Panc1 (cell line): ENCODE measurements around the gene FEN1. TPM values are rescaled to one million over a fixed set of nuclear protein-coding genes. Genes with fewer than 3 reads are reported as not detected.
A peak's percentile ranks its signal among the peaks of the same experiment; 100 is the strongest.

Experiments used
- ATAC-seq: fragments of 200-7000 bp; cut with Tn5 transposase; 2 replicates; pipeline ENCODE4 v1.9.1; 2020; ENCODE audit warnings: mild to moderate bottlenecking, moderate library complexity
- BruUV-seq: library from RNA; stranded (reverse); fragments of 400-500 nt; replicated peaks from 2 replicates; lab custom pipeline; 2021; lab: Mats Ljungman, UMichigan
- CTCF ChIA-PET: fragments of 300-600 bp; sonication (Branson Sonifier 250); formaldehyde crosslinking; loops from one replicate; lab custom pipeline; 2022; ENCODE audit warnings: antibody characterized with exemption; lab: Charles Lee
- POLR2A ChIA-PET: fragments of 300-600 bp; sonication (Branson Sonifier 250); formaldehyde crosslinking; loops from one replicate; lab custom pipeline; 2022; ENCODE audit warnings: antibody characterized with exemption; lab: Charles Lee
- DNase-seq: peaks from one replicate; pipeline ENCODE4 v3.0.0-alpha.2; 2010; ENCODE audit warnings: low read depth, low spot score
- H3K27ac ChIP-seq: 2 replicates; pipeline ENCODE4 v1.5.1; 2011; ENCODE audit warnings: mild to moderate bottlenecking, low read length, inconsistent platforms
- H3K27me3 ChIP-seq: fragments of 200-500 bp; sonication (Bioruptor generic); 2 replicates; pipeline ENCODE4 v1.6.0; 2014; ENCODE audit warnings: low read length, inconsistent platforms; ENCODE audit not compliant: control insufficient read depth, insufficient read depth
- H3K36me3 ChIP-seq: fragments of 200-500 bp; sonication (Bioruptor generic); 2 replicates; pipeline ENCODE4 v1.5.1; 2014; ENCODE audit warnings: inconsistent platforms, mild to moderate bottlenecking, low read length, moderate library complexity; ENCODE audit not compliant: control insufficient read depth, insufficient read depth
- H3K4me1 ChIP-seq: 2 replicates; pipeline ENCODE4 v1.5.1; 2011; ENCODE audit warnings: inconsistent platforms, mild to moderate bottlenecking, low read length, moderate library complexity; ENCODE audit not compliant: control insufficient read depth, insufficient read depth
- H3K4me3 ChIP-seq, 2 experiments: 2 replicates each; pipeline ENCODE4 v1.5.1; 2011 to 2012; ENCODE audit warnings: low read depth in 2 of 2, low read length in 2 of 2, mild to moderate bottlenecking in 2 of 2, inconsistent platforms in 1 of 2, moderate library complexity in 1 of 2
- H3K9me3 ChIP-seq: fragments of 200-500 bp; sonication (Bioruptor generic); 2 replicates; pipeline ENCODE4 v1.5.1; 2014; ENCODE audit warnings: low read depth, mild to moderate bottlenecking, inconsistent platforms, low read length, moderate library complexity; ENCODE audit not compliant: control insufficient read depth, insufficient read depth
- CTCF ChIP-seq: fragments of 450-650 bp; IDR thresholded peaks from 2 replicates; pipeline ENCODE4 v1.5.1; 2017; ENCODE audit warnings: mild to moderate bottlenecking
- POLR2AphosphoS5 ChIP-seq: IDR thresholded peaks from 2 replicates; pipeline ENCODE4 v1.6.1; 2012; ENCODE audit warnings: mild to moderate bottlenecking, low read depth, low read length, moderate library complexity
- REST ChIP-seq, 2 experiments: IDR thresholded peaks; 2 replicates each; pipeline ENCODE4 v1.6.1; 2011 to 2012; ENCODE audit warnings: low read depth in 2 of 2, control low read depth in 1 of 2, low read length in 1 of 2, mild to moderate bottlenecking in 1 of 2, moderate library complexity in 1 of 2; ENCODE audit not compliant: insufficient read depth in 1 of 2
- SIN3A ChIP-seq: IDR thresholded peaks from 2 replicates; pipeline ENCODE4 v1.6.1; 2012; ENCODE audit warnings: low read depth, mild to moderate bottlenecking, low read length, moderate library complexity, borderline replicate concordance; ENCODE audit not compliant: insufficient read depth
- TCF7L2 ChIP-seq: IDR thresholded peaks from 2 replicates; pipeline ENCODE4 v1.6.1; 2011; ENCODE audit warnings: mild to moderate bottlenecking, low read depth, low read length, inconsistent platforms
- in situ Hi-C: cut with HindIII; loops from 2 replicates; pipeline ENCODE4 v1.10.0; 2016; ENCODE audit warnings: low sequenced_read_pairs, low pct_unique_long_range_greater_than_20kb
- intact Hi-C: fragments of 100-400 bp; cut with micrococcal nuclease; formaldehyde crosslinking; loops from one replicate; pipeline ENCODE4 v1.10.0; 2022; ENCODE audit not compliant: unreplicated experiment
- total RNA-seq: library from RNA; stranded (reverse); gene quantifications from one replicate; pipeline ENCODE4 v1.2.1, GENCODE V29; 2021; ENCODE audit not compliant: unreplicated experiment

The FEN1 gene
- total RNA-seq, 1 experiment from 2014 or later = 67.6 TPM

GRCh38 chr11:61747192-61747966 is 45.3 kb upstream of the FEN1 start:
- DNase-seq (no peak), ATAC-seq (peak; percentile 86)
- intact Hi-C loops (no loop called here), in situ Hi-C loops (no loop called here)
- BruUV-seq = no TSS peak
- POLR2A ChIA-PET = interaction anchor here (0.5 kb wide), 1 partner anchor 1115 kb away, joined by 8 read pairs; no protein-coding TSS in a partner anchor
- H3K4me1 ChIP-seq = no peaks in the 10 kb centered on the region; the same call in 1 of the 2 replicates
- H3K9me3 ChIP-seq = no peaks in the 10 kb centered on the region
- no peak overlapping the region for H3K27ac ChIP-seq
- TF ChIP-seq TCF7L2 = no peak
- no peak for TF ChIP-seq POLR2AphosphoS5
- peak; percentile 96 for TF ChIP-seq CTCF
- CTCF ChIA-PET = interaction anchor here (0.6 to 1.2 kb wide), 4 partner anchors 14 to 52 kb away, joined by 3 to 7 read pairs (median 4); no protein-coding TSS in a partner anchor
- no peaks in the 10 kb centered on the region for H3K36me3 ChIP-seq
- H3K4me3 ChIP-seq = no peak overlapping the region
- H3K27me3 ChIP-seq = no peaks in the 10 kb centered on the region

GRCh38 chr11:61747967-61748285 is 44.8 kb upstream of the FEN1 start:
- in situ Hi-C loops = no loop called here

More at GRCh38 chr11:61747967-61748285, 44.8 kb upstream of the FEN1 start:
- CTCF ChIA-PET = interaction anchor here (0.6 to 1.1 kb wide), 2 partner anchors 37 to 40 kb away, joined by 3 to 7 read pairs; no protein-coding TSS in a partner anchor
- no peak overlapping the region for H3K27ac ChIP-seq
- no TSS peak for BruUV-seq
- ATAC-seq (no peak; the same call in 1 of the 2 replicates), DNase-seq (no peak)
- POLR2A ChIA-PET = no interaction called here
- H3K4me3 ChIP-seq = no peak overlapping the region
- H3K36me3 ChIP-seq = no peaks in the 10 kb centered on the region
- H3K4me1 ChIP-seq = no peaks in the 10 kb centered on the region; the same call in 1 of the 2 replicates
- no peaks in the 10 kb centered on the region for H3K27me3 ChIP-seq
- intact Hi-C loops = no loop called here
- no peak for TF ChIP-seq TCF7L2
- TF ChIP-seq REST (IDR thresholded peaks at IDR 0.05; ENCODE audit: insufficient read depth in 1 of 2, low read depth in 2 of 2, low read length in 1 of 2) = no peak
- TF ChIP-seq CTCF = peak; percentile 55
- no peak for TF ChIP-seq POLR2AphosphoS5
- no peak for TF ChIP-seq SIN3A
- no peaks in the 10 kb centered on the region for H3K9me3 ChIP-seq
